ENCODE data around the gene FBN2.
"Not testable (repeated sequence)": the region's sequence is repeated elsewhere in the genome, so short reads cannot be mapped to it uniquely, and the experiment has no call there.

The FBN2 gene

DNA sequence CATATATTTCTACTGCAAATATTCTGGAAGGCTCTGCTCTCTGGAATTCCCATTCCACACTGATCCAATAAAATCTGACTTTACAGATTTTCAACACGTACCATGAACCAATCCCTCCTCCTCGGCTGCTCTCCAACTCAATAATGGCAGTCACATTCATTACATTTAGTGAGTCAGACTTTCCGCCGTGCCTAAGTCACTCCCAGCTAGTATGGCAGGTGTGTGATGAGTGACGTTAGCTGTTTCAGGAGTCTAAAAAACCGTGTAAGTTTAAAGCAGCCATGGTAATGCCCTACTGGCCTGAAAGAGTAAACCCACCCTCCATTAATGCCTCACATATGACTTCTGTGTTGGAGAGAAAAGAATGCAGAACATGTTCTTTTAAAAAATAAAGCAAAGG is 3.3 kb downstream of the FBN2 start:
- no peak for DNase-seq (ENCODE audit: low read depth in 3 of 3)

DNA sequence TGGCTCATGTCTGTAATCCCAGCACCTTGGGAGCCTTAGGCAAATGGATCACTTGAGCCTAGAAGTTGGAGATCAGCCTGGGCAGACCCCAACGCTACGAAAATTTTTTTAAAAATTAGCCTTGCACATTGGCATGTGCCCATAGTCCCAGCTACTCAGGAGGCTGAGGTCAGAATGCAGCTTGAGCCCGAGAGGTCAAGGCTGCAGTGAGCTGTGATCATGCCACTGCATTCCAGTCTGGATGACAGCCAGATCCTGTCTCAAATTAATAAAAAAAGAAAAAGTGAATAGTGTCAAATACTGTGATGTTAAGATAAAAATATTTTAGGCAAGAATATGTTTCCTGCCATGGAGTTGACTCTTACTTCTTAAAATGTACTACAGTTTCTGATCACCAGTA is 5.3 kb downstream of the FBN2 start:
- no peak for DNase-seq (ENCODE audit: low read depth in 3 of 3)

DNA sequence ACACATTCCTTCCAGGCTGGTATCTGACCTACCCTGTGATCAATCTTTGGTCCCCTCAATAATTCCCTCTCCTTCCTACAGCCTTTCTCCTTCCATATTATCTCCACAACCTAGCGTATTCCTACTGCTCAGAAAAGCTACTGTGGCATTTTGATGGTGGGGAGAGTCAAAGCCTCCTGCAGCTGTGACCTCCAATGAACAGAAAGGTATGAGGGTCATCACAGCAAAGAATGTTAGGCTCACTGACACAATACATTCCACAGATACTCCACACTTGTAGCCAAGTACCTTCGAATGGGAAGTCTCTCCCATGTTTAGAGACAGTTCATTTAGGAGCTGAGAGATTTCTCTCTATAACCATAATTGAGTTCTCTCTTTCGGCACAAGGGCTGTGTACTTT is 5.9 kb downstream of the FBN2 start:
- no peak for DNase-seq (ENCODE audit: low read depth in 3 of 3)

GRCh38 chr5:128528637-128529255 is 9.3 kb downstream of the FBN2 start:
- DNase-seq (ENCODE audit: low read depth in 3 of 3), result no peak

GRCh38 chr5:128528126-128528525 is 9.9 kb downstream of the FBN2 start:
- no peak for DNase-seq (ENCODE audit: low read depth in 3 of 3)

DNA sequence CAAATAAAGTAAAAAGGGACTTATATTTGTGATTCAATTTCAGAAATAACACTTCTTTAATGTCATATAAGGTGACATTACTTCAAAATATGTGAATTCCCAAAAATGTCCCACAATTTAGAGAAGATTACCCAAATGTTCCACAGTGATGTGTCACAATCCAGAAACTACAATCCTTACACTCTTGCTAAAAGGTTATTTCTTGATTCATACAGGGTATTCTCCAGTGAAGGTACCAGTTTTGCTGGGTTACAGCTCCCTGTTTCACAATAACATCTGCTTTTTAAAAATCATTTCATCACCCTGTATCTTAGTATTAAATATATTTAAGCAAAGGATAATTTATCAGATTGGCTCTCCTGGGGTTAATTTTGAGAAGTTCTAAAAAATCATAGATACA is 11.0 kb downstream of the FBN2 start:
- DNase-seq (ENCODE audit: low read depth in 3 of 3), result no peak

DNA sequence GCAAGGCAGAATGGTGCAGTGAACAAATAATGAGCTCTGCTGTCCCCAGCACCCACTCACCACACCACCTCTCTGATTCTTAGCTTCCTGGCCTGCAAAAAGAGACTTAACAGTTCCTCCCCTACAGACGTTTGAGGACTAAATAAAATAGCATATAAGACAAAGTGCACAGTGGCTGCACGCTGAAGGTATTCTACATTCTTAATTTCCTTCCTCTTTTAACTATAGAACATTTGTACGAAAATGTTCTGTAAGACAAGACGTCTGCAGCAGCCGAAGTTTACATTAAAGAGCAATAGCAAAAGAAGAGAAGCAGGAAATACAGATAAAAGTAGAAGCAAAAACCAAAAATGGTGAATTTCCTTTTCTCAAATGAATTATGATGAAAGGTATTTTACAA is 15.7 kb downstream of the FBN2 start:
- no peak for DNase-seq (ENCODE audit: low read depth in 3 of 3)

GRCh38 chr5:128519827-128520226 is 18.2 kb downstream of the FBN2 start:
- no peak for DNase-seq (ENCODE audit: low read depth in 3 of 3)

DNA sequence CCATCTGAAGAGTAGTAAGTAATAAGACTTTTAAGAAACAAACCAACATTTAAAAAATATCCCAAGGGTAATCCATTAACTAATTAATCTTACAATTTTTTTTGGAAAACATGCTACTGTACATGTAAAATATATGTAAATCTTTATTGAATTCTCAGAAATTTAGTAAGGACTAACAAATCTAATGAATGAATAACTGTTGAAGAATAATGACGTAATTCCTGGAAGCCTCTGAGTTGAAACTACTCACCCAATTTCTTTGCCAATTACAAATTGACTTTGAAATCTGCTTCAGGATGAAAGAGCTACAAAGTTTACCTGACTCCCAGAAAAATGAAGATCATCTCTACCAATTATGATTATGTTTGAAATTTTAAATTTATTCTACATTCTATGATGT is 21.1 kb downstream of the FBN2 start:
- DNase-seq (ENCODE audit: low read depth in 3 of 3), result no peak

GRCh38 chr5:128513806-128514205 is 24.2 kb downstream of the FBN2 start:
- DNase-seq (ENCODE audit: low read depth in 3 of 3), result no peak

DNA sequence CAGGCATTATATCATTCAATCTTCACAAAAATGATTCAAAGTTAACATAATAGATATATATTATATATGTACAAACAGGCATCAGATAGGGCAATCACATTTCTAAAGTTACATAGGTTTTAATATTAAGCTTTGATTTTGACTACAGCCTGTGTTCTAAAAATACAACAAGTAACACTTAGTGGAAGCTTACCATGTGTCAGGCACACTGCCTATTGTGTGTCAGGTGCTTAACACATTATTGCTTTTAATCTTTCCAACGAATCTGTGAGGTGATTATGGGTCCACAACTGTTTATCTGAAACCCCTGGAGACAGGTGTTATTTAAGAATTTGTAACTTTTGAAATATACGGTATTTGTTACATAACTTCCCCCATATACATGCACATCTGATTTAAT is 25.2 kb downstream of the FBN2 start:
- no peak for DNase-seq (ENCODE audit: low read depth in 3 of 3)

DNA sequence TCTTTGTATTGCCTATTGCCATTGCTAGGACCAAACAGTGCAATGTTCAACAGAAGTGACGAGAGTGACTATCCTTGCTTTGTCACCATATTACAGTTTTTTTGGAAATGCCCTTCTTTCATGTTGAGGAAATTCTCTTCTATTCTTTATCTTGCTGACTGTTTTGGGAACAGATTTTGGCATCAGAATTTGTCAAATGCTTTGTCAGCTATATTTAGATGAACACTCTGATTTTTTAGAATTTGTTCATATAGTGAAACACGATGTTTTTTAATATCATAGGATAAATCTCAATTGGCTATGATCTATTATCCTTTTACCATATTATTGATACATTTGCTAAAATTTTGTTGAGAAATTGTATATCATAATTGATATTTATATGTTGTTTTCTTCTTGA is 31.4 kb downstream of the FBN2 start:
- DNase-seq (ENCODE audit: low read depth in 3 of 3), result no peak

- DNase-seq (ENCODE audit: low read depth in 3 of 3), result not testable (repeated sequence)
These were observed 34.3 kb downstream of the FBN2 start for GRCh38 chr5:128503727-128504126.

GRCh38 chr5:128498844-128499455 is 39.1 kb downstream of the FBN2 start:
- no peak for DNase-seq (ENCODE audit: low read depth in 3 of 3)

DNA sequence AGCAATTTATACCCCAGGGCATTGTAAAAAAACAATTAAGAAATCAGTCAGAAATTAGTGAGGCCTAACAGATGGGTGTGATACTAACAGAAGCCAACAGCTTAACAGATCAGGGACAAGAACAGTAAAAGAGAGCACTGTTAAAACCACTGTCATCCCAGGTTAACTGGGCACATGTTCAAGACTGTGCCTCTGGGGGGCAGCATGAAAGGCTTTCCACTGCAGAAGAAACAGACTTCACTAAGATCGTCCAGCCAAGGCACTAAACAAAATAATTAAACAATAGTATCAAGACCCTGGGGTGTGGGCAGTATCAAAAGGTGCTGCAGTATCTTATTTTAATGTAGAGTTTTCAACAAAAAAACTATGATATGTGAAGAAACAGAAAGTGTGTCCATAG is 43.5 kb downstream of the FBN2 start:
- no peak for DNase-seq (ENCODE audit: low read depth in 3 of 3)

DNA sequence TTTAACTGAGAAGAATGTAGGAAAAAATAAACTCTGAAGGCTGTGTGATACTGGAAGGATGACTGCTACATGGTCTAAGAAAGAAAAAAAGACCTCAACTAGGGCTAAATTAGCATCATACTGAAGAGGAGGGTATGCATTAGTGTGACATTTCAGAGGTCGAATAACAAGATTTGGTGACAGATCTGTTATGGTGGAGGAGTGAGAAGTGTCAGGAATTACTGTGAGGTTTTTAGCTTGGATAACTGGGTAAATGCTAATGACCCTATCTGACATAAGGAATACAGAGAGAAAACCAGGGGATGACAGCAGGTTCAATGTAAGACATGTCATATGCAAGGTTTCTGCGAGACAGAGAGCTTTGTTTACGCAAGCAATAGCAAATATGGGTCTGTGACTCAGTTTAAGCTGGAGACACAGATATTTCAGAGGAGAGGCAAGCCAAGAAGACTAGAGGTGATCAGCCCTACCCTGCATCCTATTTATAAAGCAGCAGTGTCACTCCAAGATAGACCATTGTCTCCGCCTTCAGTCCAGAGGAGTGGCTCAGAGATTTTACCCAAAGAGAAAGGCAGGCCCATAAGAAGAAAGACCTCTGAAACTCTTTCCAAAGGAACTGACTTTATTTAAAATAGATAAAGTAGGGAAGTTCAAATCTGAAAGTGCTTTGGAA is 44.3 kb downstream of the FBN2 start:
- no peak for DNase-seq (ENCODE audit: low read depth in 3 of 3)

GRCh38 chr5:128491291-128491690 is 46.8 kb downstream of the FBN2 start:
- DNase-seq (ENCODE audit: low read depth in 3 of 3), result no peak

DNA sequence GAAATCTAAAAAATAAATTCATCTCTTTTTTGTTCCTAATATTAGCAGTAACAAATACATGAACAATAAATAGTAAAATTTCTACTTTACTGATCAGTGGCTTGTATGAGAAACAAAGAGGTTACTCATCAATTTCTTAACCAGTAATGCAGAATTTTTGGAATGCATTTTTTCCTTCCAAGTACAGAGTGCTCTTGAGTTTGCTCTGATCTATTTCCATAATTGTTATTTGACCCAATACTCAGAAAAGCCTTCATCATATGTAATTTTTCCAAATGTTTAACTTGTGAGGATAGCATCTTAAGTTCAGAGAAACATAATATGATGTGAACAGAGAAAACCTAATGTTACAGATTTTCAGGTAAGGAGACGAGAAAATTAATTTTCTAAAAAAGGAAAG is 47.3 kb downstream of the FBN2 start:
- DNase-seq (ENCODE audit: low read depth in 3 of 3), result no peak

DNA sequence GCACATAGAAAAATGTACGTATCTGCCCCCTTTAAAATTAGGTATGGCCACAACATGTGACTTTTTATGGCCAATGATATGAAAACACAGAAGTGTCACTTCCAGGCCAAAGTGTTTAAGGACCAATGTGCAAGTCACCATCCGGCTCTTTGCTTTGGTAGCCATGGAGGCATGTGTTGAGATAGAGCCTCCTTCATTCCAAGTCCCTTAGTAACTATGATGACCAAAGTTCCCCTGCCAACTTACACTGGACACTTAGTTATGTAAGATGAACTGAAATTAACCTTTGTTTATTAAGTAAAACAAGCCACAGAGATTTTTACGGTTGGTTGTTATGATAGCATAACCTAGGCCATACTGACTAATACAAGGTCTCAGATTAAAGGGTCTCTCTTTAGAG is 51.0 kb downstream of the FBN2 start:
- DNase-seq (ENCODE audit: low read depth in 3 of 3), result no peak

GRCh38 chr5:128483738-128484137 is 54.3 kb downstream of the FBN2 start:
- DNase-seq (ENCODE audit: low read depth in 3 of 3), result no peak

DNA sequence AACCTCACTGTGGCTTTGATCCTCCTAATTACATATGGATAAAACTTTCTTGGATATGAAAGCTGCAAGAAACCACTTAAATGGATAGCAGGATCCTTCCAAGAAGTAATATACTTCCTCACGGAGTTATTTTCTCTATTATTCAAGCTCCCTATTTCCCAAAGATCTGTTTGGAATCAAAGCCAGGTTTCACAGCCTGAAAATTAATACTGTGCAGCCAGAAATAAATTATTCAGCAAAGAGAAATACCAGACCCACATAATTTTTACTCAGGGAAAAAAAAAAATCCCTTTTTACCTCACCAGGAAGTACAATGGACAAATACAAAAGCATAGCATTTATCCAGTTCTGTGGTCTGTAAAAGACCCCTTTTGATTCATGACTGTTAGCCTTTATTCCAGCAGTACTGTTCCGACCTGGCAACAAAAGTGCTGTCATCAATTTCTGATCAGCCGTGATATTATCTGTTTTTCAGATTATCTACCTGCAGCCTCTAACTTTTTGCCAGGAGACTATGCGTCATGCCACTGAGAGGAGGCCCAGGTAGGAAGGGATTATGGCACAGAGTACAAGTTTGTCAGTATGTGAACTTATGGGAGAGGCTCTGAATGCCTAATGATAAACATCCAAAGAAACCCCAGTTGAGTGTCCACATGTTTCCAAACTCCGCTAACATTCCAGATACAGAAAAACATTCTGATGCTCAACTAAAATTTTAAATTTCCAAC is 57.0 kb downstream of the FBN2 start:
- no peak for DNase-seq (ENCODE audit: low read depth in 3 of 3)

- DNase-seq (ENCODE audit: low read depth in 3 of 3), result no peak
These were observed 57.9 kb downstream of the FBN2 start for GRCh38 chr5:128480158-128480557.

Data from stimulated activated CD4-positive, alpha-beta T cell treated with anti-CD3 and anti-CD28 coated beads, TNF-alpha, amount 100 ng/mL, for 4 hours (primary cell).